Activated effector memory CD4-positive, alpha-beta T cell treated with Interleukin-2 at 50 U/mL for 16 hours (primary cell): ENCODE data around the gene HSD17B11.
"Not testable (repeated sequence)": the region's sequence is repeated elsewhere in the genome, so short reads cannot be mapped to it uniquely, and the experiment has no call there.

Experiments used
- DNase-seq: peaks from one replicate; pipeline ENCODE4 v3.0.0-alpha.2; 2020

HSD17B11 gene

GRCh38 chr4:87356832-87357526 is 34.0 kb downstream of the HSD17B11 start:
- no peak for DNase-seq

DNA sequence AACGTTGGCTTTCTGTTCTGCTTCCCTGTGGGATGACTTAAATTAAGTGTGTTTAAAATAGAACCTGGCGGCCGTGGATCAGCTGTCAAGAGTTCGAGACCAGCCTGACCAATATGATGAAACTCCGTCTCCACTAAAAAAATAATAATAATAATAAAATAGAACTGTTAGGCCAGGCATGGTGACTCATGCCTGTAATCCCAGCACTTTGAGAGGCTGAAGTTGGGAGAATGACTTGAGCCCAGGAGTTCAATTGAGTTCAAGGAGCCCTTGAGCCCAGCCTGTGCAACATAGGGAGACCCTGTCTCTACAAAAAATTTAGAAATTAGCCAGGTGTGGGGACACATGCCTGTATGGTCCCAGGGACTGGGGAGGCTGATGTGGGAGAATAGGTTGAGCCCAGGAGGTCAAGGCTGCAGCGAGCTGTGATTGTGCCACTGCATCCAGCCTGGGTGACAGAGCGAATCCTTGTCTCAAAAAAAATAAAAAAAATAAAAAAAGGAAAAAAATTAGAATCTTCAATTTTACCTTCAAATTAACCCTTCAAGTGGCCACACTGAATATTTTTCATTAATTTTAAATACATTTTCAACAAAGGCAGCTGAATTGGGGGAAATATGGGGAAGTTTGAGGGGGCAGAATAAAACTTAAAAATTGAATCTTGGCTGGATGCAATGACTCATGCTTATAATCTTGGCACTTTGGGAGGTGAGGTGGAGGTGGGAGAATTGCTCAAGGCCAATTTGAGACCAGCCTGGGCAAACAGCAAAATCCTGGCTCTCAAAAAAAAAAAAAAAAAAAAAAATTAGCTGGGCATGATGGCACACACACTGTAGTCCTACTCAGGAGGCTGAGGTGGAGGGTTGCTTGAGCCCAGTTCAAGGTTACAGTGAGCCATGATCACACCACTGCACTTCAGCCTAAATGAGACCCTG is 36.6 kb downstream of the HSD17B11 start:
- DNase-seq: no peak

- DNase-seq: no peak
Measured at GRCh38 chr4:87353592-87353991, 37.4 kb downstream of the HSD17B11 start.

DNA sequence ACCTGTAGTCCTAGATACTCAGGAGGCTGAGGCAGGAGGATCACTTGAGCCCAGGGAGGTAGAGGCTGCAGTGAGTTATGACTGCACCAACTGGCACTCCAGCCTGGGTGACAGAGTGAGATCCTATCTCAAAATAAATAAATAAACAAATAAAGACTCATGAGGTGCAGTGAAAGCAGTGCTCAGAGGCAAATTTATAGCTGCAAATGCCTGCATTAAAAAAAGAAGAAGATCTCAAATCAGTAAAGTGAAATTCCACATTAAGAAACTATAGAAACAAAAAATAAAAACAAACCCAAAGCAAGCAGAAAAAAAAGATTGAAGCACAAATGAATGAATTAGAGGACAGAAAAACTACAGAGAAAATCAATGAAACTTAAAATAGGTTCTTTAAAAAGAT is 45.8 kb downstream of the HSD17B11 start:
- DNase-seq: no peak

DNA sequence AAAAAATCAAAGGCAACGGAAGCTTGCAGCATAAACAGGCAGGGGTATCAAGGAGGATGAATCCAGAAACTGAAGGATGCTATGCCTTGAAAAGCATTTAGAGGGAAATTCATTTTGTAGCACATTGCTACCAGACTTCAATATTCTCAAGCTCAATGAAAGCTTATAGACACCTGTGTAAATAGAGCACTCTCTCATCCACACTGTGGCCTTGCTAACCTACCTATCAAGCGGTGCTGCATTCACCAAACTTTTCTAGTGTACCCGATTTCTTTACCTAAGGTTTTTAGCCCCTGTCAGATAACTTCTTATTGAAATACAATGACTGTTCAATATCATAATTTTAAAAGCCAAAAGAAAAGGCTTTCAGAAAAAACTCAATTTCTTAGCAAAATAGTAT is 48.1 kb downstream of the HSD17B11 start:
- no peak for DNase-seq

DNA sequence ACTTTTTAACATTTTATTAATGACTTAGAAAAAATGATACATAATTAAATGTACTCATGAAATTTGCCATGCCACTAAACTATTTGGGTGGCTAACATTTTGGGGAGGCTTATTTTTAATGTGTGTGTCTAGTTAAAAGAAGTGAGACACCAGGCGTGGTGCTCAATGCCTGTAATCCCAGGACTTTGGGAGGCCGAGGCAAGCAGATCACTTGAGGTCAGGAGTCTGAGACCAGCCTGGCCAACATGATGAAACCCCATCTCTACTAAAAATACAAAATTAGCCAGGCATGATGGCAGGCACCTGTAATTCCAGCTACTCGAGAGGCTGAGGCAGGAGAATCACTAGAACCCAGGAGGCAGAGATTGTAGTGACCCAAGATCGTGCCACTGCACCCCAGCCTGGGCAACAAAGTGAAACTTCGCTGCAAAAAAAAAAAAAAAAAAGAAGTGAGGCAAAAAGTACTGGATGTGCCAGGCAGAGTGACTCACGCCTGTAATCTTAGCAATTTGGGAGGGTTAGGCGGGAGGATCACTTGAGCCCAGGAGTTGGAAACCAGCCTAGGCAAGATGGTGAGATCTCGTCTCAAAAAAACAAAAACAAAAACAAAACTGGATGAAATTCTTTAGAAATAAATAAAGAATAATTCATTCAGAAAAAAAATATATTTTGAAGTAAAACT is 48.9 kb downstream of the HSD17B11 start:
- not testable (repeated sequence) for DNase-seq

GRCh38 chr4:87339440-87339839 is 51.5 kb downstream of the HSD17B11 start:
- DNase-seq: no peak

- no peak for DNase-seq
Measured at GRCh38 chr4:87337361-87337760, 53.6 kb downstream of the HSD17B11 start.

DNA sequence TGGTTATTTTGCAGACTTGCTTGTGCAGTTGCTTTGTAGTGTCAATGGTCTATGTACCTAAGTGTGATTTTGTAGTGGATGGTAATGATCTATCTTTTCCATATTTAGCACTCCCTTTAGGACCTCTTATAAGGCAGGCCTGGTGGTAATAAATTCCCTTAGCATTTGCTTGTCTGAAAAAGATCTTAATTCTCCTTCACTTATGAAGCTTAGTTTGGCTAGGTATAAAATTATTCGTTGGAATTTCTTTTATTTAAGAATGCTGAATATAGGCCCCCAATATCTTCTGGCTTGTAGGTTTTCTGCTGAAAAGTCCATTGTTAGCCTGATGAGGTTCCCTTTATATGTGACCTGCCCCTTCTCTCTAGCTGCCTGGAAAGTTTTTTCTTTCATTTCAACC is 57.7 kb downstream of the HSD17B11 start:
- no peak for DNase-seq

- no peak for DNase-seq
Measured at GRCh38 chr4:87330761-87331160, 60.2 kb downstream of the HSD17B11 start.

- no peak for DNase-seq
Measured at GRCh38 chr4:87327136-87327535, 63.9 kb downstream of the HSD17B11 start.

GRCh38 chr4:87326460-87326859 is 64.5 kb downstream of the HSD17B11 start:
- DNase-seq: no peak

- DNase-seq: no peak
Measured at GRCh38 chr4:87322754-87323153, 68.2 kb downstream of the HSD17B11 start, which contains the start of gene HSD17B13. Gene HSD17B13, minus strand, starts transcription at chr4:87322882. Its CDS starts 41 bp downstream, at chr4:87322841.

- no peak for DNase-seq
Measured at GRCh38 chr4:87321888-87322287, 69.1 kb downstream of the HSD17B11 start.

GRCh38 chr4:87317527-87317926 is 73.5 kb downstream of the HSD17B11 start:
- no peak for DNase-seq

- no peak for DNase-seq
Measured at GRCh38 chr4:87316961-87317360, 74.0 kb downstream of the HSD17B11 start.

DNA sequence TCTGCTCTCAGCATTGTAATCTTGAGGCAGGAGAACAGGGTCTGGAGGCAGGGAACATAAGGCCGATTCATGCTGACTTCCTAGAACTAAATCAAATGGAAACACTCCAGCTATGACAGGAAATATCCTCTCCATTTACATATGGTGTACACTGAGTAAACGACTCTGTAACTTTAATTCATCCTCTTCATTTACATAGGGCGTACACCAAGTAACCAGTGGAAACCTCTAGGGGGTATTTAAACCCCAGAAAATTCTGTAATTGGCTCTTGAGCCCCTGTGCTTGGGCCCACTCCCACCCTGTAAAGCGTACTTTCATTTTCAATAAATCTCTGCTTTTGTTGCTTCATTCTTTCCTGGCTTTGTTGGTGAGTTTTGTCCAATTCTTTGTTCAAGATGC is 76.0 kb downstream of the HSD17B11 start:
- not testable (repeated sequence) for DNase-seq

DNA sequence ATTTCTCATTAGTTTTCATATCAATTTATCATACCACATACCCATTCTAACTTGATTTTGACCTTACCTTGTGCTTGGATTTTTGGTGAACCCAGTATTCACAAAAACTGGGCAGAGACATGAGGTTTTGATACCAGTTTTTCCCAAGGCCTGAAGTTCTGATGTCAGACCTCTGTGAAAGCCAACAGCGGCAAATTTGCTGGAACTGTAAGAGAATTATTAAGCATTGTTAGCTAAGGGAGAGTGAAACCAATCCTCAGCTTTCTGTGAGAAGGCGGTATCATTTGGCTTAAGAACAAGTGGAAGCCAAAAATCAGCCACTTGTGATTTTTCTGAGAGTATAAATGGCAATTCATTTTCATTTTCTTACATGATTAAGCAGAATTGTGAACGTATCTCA is 77.2 kb downstream of the HSD17B11 start:
- no peak for DNase-seq

- DNase-seq: no peak
Measured at GRCh38 chr4:87311684-87312083, 79.3 kb downstream of the HSD17B11 start.

GRCh38 chr4:87310691-87311335 is 80.2 kb downstream of the HSD17B11 start:
- DNase-seq: no peak

GRCh38 chr4:87309625-87310024 is 81.4 kb downstream of the HSD17B11 start:
- DNase-seq: no peak

DNA sequence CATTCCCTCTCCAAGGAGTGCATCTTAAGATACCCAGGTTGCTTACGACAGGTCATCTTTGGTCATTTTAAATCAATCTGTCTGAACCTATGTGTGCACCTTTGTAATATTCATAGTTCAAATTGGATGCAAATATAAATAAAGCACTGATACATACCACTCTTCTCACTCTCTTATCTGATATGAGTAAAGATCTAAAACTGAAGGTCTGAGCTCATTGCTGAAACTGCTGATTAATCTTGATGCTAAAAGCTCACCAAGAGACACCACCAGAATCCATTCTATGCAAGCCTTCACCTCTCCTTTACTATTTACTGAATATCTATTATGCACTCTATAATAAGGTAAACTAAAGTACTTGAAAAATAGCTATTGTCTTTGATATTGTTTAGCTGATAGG is 84.9 kb downstream of the HSD17B11 start:
- no peak for DNase-seq

- no peak for DNase-seq
Measured at GRCh38 chr4:87305562-87305961, 85.4 kb downstream of the HSD17B11 start.
